Adrenal gland (tissue), 5 donors: ENCODE results near the gene PGAP3.
"Not testable (repeated sequence)": the region's sequence is repeated elsewhere in the genome, so short reads cannot be mapped to it uniquely, and the experiment has no call there.

ENCODE experiments used
- POLR2A ChIP-seq, 2 donors: fragments of 450-650 bp; IDR thresholded peaks; one replicate each; pipeline ENCODE4 v1.6.1; 2017; ENCODE audit warnings: antibody characterized with exemption in 2 of 2, mild to moderate bottlenecking in 2 of 2, moderate library complexity in 1 of 2
- TF ChIP-seq, protein P1 (sequence below), 6 experiments: fragments of 450-650 bp in 4 of 6; fragments of 200-600 bp in 2 of 6; sonication (generic) in 1 of 6; IDR thresholded peaks; 1 replicate in 5 of 6; 2 replicates in 1 of 6; pipeline versions ENCODE4 v1.5.1 to v1.8.0; 2016 to 2021; ENCODE audit warnings: antibody characterized with exemption in 6 of 6, mild to moderate bottlenecking in 2 of 6, moderate library complexity in 1 of 6
- donor health status: DM: no; HTN: no; CAD: no.

DNA sequence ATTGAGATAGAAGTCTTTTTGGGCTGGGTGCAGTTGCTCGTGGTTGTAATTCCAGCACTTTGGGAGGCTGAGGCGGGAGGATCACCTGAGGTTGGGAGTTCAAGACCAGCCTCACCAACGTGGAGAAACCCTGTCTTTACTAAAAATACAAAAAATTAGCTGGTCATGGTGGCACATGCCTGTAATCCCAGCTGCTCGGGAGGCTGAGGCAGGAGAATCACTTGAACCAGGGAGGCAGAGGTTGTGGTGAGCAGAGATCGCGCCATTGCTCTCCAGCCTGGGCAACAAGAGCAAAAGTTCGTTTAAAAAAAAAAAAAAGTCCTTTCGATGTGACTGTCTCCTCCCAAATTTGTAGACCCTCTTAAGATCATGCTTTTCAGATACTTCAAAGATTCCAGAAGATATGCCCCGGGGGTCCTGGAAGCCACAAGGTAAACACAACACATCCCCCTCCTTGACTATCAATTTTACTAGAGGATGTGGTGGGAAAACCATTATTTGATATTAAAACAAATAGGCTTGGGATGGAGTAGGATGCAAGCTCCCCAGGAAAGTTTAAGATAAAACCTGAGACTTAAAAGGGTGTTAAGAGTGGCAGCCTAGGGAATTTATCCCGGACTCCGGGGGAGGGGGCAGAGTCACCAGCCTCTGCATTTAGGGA, 11.4 kb upstream of the PGAP3 start:
- TF ChIP-seq, protein P1, sequence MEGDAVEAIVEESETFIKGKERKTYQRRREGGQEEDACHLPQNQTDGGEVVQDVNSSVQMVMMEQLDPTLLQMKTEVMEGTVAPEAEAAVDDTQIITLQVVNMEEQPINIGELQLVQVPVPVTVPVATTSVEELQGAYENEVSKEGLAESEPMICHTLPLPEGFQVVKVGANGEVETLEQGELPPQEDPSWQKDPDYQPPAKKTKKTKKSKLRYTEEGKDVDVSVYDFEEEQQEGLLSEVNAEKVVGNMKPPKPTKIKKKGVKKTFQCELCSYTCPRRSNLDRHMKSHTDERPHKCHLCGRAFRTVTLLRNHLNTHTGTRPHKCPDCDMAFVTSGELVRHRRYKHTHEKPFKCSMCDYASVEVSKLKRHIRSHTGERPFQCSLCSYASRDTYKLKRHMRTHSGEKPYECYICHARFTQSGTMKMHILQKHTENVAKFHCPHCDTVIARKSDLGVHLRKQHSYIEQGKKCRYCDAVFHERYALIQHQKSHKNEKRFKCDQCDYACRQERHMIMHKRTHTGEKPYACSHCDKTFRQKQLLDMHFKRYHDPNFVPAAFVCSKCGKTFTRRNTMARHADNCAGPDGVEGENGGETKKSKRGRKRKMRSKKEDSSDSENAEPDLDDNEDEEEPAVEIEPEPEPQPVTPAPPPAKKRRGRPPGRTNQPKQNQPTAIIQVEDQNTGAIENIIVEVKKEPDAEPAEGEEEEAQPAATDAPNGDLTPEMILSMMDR (IDR thresholded peaks at IDR 0.05) = not testable (repeated sequence)
- not testable (repeated sequence) for TF ChIP-seq POLR2A (IDR thresholded peaks at IDR 0.05)
